Stimulated activated CD8-positive, alpha-beta memory T cell treated with anti-CD3 and anti-CD28 coated beads, Interleukin-4, amount 100 ng/mL, for 1 hour (primary cell): ENCODE measurements around the gene CDHR2.
"Not testable (repeated sequence)": the region's sequence is repeated elsewhere in the genome, so short reads cannot be mapped to it uniquely, and the experiment has no call there.

Source experiments
- DNase-seq, 2 donors: peaks; one replicate each; pipeline ENCODE4 v3.0.0-alpha.2; 2020; ENCODE audit warnings: low read depth in 2 of 2, low spot score in 1 of 2

Gene CDHR2

DNA sequence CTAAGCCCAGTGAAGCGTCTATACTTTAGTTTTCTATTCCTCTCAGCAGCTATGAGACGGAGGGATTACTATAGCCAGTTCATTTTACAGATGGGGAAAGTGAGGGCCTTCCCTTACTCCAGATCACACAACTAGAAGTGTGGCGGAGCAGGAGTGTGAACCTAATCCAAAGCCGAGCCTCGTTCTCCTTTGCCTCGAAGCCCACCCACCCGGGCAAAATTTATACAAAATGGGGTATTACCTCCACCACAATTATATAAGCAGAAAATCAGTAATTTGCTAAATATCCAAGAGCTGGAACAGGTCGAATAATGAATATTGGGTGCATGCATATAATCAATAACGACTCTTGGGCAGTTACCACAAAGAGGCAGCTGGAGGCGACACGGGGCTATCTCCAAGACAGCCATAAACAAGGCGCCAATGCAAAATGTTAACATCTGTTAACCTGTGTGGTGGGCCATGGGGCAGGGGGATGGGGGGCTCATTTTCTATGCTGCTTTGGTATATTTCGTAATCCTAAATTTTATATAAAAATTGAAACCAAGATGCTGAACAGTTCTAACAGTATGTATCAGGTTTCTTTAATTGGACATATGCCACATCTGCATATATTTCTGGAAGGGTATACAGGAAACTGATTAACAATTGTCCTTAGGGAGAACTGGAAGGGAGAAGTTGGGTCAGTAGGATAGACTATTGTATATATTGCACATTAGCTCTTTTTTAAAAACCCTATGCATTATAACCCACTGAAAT lies 10.7 kb upstream of the CDHR2 start:
- no peak for DNase-seq

DNA sequence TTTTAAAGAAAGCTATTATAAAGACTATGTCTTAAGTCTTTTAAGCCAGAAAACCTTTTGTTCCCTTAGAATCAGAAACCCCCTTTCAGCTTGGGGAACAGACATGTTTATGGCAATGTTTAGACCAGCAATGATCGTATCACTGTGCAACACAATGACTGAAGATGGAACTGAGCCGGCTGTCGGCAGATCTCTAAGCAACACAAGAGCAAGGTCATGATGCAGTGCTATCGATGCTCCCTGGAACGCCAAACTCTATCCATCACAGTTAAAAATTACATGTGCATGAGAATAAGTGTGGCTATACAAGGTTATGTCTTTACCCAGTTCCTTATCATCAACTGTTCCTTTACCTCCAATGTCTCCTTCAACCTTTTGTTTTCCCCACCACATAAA lies 10.2 kb upstream of the CDHR2 start:
- no peak for DNase-seq

- DNase-seq: no peak
Measured at GRCh38 chr5:176540476-176540899, 8.7 kb upstream of the CDHR2 start.

DNA sequence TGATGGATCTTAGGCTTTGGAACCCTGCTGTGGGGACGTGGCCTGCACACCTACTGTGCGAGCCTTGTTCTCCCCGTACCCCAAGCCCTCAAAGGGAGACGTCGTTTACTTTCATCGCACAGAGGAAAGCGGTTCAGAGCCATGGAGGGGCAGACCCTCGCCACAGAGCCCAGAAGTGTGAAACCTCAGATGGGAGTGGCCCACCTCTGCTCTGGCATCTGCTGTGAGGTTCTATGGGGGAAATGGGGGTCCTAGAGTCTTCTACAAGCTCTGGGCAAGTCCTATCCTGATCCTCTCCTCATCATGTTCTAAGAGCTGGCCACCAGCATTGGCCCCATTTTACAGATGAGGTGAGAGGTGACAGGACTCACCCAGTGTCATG lies 8.2 kb upstream of the CDHR2 start:
- DNase-seq: no peak

GRCh38 chr5:176541338-176542134 lies 7.6 kb upstream of the CDHR2 start:
- peak in 1 of 2 donors; percentile 52 for DNase-seq

DNA sequence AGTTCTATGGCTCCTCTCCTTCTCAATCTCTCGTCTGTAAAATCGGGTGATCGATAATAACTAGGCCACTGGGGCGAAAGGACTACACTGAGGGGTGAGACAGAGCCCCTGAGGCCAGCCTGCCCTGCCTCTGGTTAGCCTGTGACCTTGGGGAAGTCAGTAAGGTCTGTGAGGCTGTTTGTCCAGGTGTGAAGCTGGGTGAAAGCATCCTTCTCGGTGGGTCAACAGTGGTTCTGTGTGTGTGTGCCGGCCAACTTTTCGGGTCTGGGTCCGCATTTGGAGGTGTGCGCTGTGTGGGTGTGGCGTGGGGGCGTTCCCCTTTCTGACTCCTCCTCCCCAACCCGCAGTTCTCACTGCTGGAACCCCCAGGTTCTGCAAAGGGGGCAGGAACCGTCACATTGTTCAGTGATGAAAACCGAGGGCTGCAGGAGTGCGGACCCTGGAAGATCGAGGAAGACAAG lies 7.0 kb upstream of the CDHR2 start:
- no peak for DNase-seq

DNA sequence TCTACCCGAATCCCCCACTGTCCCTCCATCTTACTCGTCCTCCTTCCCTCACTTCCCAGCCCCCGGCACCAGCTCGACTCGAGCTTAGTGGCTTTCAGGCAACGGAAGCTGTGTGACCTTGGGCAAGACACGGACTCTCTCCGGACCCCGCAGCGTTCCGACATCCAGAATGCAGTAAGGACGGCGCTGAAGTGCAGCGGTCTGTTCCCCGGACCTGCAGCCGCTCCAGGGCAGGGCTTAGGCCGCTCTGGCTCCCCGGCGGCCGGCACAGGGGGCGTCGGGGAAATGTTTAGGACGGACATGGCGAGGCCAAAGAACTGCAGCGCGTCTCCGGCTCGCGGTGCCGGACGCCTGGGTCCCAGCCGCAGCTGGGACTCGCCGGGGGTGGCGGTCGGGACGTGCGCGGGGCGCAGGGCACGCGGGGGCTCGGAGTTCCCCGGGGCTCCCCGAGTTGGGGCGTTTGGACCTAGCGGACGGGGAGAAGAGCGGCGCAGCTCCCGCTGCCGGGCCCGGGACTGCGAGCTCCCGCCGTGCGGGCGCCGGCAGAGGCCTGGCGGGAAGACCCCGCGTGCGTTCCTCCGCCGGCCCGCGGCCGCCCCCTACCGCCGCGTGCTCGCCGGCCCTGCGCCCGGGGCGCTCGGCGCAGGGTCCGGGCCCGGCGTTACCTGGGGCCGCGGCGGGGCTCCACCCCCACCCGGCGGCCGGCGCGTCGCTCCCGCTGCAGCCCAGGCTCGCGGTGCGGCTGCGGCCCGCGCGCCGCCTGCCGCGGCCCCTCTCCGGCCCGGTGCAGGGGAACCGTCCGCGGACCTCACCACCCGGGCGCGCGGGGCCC lies 6.3 kb upstream of the CDHR2 start:
- DNase-seq: no peak

DNA sequence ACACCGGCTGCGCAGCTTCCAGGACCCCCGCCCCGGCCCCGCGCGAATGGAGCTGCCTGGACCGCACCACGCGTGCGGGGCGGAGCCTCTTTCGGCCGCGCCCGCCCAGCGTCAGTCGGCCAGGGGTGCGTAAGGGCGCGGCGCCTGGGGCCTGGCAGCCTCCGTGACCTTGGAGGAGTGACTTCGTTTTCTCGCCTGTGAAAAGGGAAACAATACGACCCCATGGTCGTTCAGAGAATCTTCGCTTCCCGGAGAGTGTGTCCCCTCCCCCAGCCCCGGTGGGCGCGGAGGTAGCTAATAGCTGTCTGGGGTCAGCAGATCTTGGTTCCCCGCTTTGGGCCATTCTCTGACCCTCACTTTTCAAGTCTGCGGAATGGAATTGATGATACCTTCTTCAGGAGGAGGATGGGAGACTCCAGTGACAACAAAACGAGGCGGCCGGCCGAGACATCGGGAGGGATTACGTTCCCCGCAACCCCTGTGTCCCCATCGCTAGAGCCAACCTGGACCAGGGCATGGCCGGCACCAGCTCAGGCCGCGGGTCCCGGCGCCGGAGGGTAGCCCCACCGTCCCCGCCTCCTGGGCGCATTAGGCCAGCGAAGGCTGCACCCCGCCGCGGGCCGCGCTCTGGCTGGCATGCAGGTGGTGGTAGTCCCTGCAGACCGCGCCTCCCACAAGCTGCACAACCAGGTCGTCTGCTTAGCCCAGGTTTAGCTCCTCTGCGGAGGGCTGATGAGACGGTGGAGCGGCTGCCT lies 5.5 kb upstream of the CDHR2 start:
- DNase-seq: no peak

DNA sequence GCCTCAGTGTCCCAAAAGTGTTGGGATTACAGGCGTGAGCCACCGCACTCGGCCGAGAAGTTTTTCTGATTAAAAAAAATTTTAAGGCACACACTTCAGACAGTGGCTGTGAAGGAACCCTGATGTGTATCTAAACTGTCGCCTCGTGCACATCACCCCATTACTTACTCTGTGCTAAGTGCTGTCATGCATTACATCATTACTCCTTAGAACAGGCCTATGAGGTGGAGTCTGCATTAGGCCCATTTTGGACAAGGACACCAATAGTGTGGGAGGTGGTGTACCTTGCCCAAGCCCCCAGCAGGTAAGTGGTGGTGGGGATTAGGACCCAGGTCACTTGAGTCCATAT lies 3.8 kb upstream of the CDHR2 start:
- DNase-seq: no peak

DNA sequence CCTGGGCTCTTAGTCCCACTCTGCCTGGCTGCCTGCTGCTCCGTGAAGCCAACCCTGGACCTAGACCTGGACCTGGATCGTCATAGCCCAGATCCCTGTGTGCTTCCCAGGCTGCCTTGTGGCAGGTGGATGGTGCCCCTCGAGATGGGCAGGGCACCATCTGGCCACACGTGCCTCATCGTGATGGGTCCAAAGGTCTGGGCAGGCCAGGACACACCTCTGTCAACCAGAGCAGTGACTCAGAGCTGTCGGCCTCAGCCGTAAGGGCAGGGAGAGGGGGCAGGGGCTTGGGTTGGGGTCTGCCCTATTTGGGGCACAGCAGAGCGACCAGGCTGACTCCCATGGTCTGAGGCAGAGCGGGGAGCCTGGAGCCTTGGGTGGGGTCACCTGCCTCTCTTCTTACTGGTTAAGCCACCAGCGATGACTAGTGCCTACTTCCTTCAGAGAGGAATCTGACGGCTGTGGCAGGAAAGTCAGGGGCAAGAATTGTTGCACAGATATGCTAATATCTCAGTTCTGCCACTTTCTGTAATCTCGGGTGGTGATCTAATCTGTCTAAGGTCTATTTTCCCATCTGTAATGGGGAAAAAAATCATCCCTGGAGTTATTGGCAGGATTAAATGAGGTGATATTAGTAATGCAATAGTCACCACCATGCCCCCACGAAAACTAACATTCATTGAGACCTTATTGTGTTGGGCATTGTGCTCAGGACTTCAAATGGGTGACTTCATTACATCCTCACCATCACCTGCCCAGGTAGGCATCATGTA lies 3.2 kb upstream of the CDHR2 start:
- no peak for DNase-seq

DNA sequence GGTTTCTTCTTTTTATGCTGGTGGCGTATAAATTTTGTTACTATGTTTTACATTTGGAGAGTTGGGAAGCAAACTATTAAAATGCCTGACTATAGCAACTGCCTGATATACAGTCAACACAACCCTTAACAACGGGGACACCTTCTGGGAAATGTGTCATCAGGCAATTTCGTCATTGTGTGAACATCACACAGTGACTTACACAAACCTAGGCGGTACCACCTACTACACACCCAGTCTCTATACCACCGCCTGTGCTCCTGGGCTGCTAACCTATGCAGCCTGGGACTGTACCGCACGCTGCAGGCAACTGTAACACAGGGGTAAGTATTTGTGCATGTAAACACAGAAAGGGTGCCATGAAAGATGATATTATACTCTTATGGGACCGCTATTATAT lies 1.3 kb upstream of the CDHR2 start:
- no peak for DNase-seq

- DNase-seq: no peak
Measured at GRCh38 chr5:176549871-176550270, 729 bp downstream of the CDHR2 start.

- DNase-seq: no peak
Measured at GRCh38 chr5:176550275-176550831, 1.2 kb downstream of the CDHR2 start.

DNA sequence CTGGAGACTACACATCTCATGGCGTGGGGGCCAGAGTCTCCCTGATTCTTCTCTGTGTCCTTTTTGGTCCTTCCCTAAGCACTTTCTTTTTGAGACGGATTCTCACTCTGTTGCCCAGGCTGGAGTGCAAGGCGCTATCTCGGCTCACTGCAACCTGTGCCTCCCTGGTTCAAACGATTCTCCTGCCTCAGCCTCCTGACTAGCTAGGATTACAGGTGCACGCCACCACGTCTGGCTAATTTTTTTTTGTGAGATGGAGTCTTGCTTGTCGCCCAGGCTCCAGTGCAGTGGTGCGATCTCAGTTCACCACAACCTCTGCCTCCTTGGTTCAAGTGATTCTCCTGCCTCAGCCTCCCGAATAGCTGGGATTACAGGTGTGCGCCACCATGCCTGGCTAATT lies 1.8 kb downstream of the CDHR2 start:
- DNase-seq: not testable (repeated sequence)

DNA sequence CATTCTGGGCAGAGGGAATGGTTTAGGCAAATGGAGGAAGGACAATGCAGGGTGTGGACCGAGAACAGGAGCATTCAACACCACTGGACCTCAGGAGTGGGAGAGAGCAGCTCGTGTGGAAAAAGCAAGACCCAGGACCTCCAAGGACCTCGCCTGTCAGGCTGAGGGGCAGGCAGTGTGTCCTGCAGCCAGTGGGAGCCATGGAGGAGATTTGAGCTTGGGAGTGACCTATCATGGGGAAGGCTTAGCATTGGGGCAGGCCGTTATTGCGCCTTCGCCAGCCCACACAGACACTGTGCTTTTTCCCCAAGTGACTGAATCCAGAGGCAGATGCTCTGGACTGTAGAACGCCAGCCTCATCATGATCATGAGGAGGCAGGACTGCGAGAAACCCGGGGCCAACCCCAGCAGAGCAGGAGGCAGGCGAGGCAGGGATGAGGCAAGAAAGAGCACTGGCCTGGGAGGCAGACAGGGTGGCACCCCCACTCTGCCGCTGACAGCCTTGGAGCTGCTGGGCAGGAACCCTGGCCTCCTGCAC lies 3.3 kb downstream of the CDHR2 start:
- DNase-seq: no peak

DNA sequence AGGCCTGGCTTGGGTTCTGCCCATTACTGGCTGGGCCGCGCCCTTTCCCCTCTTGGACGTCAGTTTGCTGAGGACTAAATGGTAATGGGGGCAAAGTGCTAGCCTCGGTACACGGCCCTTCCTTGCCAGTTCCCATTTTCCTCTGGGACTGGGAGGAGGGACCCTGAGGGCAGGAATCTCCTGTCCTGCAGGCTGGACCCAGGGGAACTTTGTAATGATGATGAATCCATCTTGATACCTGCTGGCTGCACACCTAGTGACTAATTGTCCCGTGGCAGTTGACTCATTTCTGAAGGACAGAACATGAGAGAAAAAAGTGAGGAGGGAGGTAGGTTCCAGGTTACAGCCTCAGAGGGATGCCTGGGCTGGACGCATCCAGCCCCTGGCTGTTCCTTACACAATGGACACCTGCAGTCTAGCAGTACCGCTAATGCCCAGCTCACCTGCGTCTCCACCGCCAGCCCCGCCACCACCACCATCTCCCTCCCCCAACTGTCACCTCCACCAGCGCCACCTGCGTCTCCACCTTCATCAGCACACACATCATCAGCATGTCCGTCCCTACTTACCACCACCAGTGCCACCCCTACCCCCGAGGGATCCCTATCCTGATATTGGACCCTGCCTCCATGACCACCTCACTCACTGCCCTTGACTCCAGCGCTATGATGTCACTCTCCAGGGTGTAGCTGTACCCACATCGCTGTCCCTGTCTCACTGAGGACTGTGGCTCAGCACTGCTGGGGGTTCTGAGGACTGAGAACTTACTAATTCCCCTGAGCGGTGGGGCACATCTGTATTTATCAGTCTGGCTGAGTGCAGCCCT lies 4.3 kb downstream of the CDHR2 start:
- no peak for DNase-seq

DNA sequence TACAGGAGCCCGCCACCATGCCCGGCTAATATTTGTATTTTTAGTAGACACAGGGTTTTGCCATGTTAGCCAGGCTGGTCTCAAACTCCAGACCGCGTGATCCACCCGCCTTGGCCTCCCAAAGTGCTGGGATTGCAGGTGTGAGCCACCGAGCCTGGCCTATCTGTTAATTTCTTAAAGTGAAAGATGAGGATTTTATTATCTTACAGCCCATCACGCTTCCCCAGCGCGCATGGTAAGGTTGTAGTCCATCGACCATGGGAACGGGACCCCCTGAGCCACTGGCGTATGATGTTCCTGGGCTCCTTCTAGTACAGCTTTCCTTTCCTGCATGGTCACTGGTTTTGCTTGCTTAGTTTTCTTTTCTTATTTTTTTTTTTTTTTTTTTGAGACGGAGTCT lies 8.7 kb downstream of the CDHR2 start:
- DNase-seq: no peak

DNA sequence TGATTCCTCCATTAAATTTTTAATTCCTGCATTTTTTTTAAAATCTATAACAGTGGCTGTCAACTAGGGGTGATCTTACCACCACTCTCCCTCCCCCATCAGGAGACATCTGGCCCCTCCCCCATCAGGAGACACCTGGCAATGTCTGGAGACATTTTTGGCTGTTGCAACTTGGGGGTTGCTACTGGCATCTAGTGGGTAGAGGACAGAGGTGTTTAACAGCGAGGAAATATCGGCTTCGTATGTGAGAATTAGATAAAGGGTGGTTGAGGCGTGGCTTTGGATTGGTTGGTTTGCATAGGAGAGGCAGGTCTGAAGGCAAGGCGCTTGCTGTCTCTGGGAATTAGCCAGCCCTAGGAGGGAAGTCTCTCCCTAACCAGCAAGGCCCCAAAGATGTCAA lies 10.5 kb downstream of the CDHR2 start:
- no peak for DNase-seq

DNA sequence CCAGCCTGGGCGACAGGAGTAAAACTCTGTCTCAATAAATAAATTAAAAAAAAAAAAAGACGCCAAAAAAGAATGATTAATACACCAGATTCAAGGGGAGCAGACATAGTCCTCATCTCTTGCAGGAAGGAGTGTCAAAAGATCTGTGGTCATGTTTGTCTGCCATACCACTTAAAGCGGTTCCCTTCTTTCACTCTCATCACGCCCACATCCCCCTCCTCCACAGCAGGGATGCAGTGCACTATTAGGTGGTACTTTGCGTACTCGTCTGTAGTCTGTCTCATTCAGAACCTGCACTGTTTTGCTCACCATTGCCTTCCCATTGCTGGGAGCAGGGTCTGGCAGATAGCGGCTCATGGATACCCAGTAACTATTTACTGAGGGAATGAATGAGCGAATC lies 11.2 kb downstream of the CDHR2 start:
- DNase-seq: no peak
